Measurements from ENCODE around the gene RIMS4.

RIMS4 gene

DNA sequence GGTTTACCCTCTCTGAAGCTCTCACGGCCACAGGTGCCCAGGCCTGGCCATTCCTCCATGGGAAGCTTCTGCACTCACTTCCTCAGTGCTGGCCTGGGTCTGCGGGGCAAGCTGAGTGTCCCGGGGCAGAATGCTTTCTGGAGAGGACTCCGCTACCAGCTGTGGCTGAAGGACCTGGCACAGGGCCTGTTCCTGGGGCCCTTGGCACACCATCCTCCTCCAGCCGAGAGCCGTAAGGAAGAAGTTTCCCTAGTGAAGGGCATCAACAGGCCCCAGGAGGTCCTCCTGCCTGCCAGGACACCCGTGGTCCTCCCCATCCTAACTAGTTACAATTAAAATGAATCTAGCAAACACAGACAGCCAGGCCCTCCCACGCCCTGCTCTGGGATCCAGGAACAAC lies 78.7 kb downstream of the RIMS4 start:
- TF ChIP-seq EZH2phosphoT487 (IDR thresholded peaks at IDR 0.05; ENCODE audit: low read length) (no peak), EZH2 (optimal IDR thresholded peaks at IDR 0.05; ENCODE audit: low read depth, low read length) (no peak), CTCF (IDR thresholded peaks at IDR 0.05; ENCODE audit: low read length) (no peak)
- H3K9ac ChIP-seq (ENCODE audit: low read length): no peak overlapping the region
- H2AFZ ChIP-seq (ENCODE audit: low read length): no peak overlapping the region
- H3K27me3 ChIP-seq (replicated peaks; ENCODE audit: insufficient read depth, low read length): peaks cover 27% of the 10 kb centered on the region; the same call in 1 of the 2 replicates
- H3K9me2 ChIP-seq (replicated peaks; ENCODE audit: insufficient read depth, low read length): no peaks in the 10 kb centered on the region
- no peaks in the 10 kb centered on the region for H3K79me2 ChIP-seq (ENCODE audit: low read length)
- H3F3A ChIP-seq (ENCODE audit: insufficient read depth, low read length): peaks cover 10% of the 10 kb centered on the region
- no peaks in the 10 kb centered on the region for H3K9me3 ChIP-seq (replicated peaks; ENCODE audit: insufficient read depth, low read length)
- no peak overlapping the region for H3K27ac ChIP-seq (ENCODE audit: low read length)
- DNase-seq: no peak
- H3K4me3 ChIP-seq (ENCODE audit: low read length): no peak overlapping the region
- no peaks in the 10 kb centered on the region for H3K36me3 ChIP-seq (replicated peaks; ENCODE audit: insufficient read depth, low read length)
- peaks cover 9% of the 10 kb centered on the region; the same call in 1 of the 2 replicates for H3K4me1 ChIP-seq (ENCODE audit: low read length)
- no peaks in the 10 kb centered on the region for H4K20me1 ChIP-seq (ENCODE audit: insufficient read depth, low read length)
- no peak overlapping the region for H3K4me2 ChIP-seq (ENCODE audit: low read depth, low read length)

DNA sequence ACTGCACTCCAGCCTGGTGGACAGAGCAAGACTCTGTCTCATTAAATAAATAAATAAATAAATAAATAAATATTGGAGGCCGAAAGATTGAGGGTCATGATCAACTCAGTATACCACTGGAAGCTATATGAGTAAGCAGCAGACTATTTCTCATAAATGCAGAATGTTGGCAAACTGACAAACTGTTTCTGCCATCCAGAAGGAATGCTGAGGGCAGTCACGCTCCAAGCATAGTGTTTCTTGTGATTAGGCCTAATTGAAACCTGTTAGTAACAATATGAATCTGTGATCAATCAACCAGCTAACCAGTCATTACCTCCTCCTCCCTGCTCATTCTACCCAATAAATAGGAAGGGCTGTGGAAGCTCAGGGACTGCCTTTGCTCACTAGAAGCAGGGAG lies 79.9 kb downstream of the RIMS4 start:
- Histone ChIP-seq H3K9me3 (replicated peaks; ENCODE audit: insufficient read depth, low read length) (no peaks in the 10 kb centered on the region), H3K4me3 (ENCODE audit: low read length) (no peak overlapping the region), H3K9ac (ENCODE audit: low read length) (no peak overlapping the region), H3K9me2 (replicated peaks; ENCODE audit: insufficient read depth, low read length) (no peaks in the 10 kb centered on the region), H2AFZ (ENCODE audit: low read length) (no peak overlapping the region), H3K4me1 (ENCODE audit: low read length) (peaks cover 9% of the 10 kb centered on the region; the same call in 1 of the 2 replicates), H3K27ac (ENCODE audit: low read length) (no peak overlapping the region), H3K79me2 (ENCODE audit: low read length) (no peaks in the 10 kb centered on the region), H4K20me1 (ENCODE audit: insufficient read depth, low read length) (no peaks in the 10 kb centered on the region), H3K4me2 (ENCODE audit: low read depth, low read length) (no peak overlapping the region), H3K27me3 (replicated peaks; ENCODE audit: insufficient read depth, low read length) (peaks cover 30% of the 10 kb centered on the region; the same call in 1 of the 2 replicates), H3K36me3 (replicated peaks; ENCODE audit: insufficient read depth, low read length) (no peaks in the 10 kb centered on the region), H3F3A (ENCODE audit: insufficient read depth, low read length) (peaks cover 10% of the 10 kb centered on the region)
- TF ChIP-seq CTCF (IDR thresholded peaks at IDR 0.05; ENCODE audit: low read length) (no peak), EZH2 (optimal IDR thresholded peaks at IDR 0.05; ENCODE audit: low read depth, low read length) (no peak), EZH2phosphoT487 (IDR thresholded peaks at IDR 0.05; ENCODE audit: low read length) (no peak)
- no peak for DNase-seq

DNA sequence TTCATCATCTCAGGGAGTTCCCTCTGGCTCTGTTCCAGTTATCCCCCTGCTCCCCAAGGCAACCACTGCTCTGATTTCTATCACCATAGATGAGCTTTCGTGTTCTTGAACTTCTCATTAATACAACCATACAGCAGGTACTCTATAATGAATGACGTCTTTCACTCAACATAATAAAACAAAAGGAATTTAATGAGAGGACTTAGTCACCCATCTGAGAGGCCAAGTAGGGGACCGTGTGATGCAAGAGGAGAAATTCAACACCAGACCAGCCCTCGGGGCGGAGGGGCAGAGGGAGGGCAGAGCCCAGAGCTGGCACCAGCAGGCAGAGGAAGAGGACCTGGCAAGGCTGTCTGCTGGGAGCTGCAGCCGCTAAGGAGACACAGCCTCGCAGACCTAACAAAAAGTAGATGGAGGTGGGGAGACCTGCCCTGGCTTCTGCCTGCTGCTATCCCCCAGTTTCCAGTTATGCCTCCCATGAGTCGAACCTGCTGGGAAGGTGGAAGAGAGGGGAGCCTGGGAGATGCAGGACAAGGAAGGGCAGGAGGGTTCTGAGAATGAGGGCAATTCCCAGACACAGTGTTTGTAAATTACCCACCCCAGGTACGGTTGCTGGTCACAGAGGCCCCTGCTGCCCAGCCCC lies 81.4 kb downstream of the RIMS4 start:
- Histone ChIP-seq H3K27me3 (replicated peaks; ENCODE audit: insufficient read depth, low read length) (peaks cover 30% of the 10 kb centered on the region; the same call in 1 of the 2 replicates), H2AFZ (ENCODE audit: low read length) (no peak overlapping the region), H3K4me1 (ENCODE audit: low read length) (peaks cover 9% of the 10 kb centered on the region; the same call in 1 of the 2 replicates), H3K4me3 (ENCODE audit: low read length) (no peak overlapping the region), H3K36me3 (replicated peaks; ENCODE audit: insufficient read depth, low read length) (no peaks in the 10 kb centered on the region), H3K9me2 (replicated peaks; ENCODE audit: insufficient read depth, low read length) (no peaks in the 10 kb centered on the region), H3K9me3 (replicated peaks; ENCODE audit: insufficient read depth, low read length) (no peaks in the 10 kb centered on the region), H3F3A (ENCODE audit: insufficient read depth, low read length) (peaks cover 10% of the 10 kb centered on the region), H3K9ac (ENCODE audit: low read length) (no peak overlapping the region), H3K4me2 (ENCODE audit: low read depth, low read length) (no peak overlapping the region), H4K20me1 (ENCODE audit: insufficient read depth, low read length) (no peaks in the 10 kb centered on the region), H3K79me2 (ENCODE audit: low read length) (no peaks in the 10 kb centered on the region), H3K27ac (ENCODE audit: low read length) (no peak overlapping the region)
- DNase-seq: no peak
- TF ChIP-seq EZH2phosphoT487 (IDR thresholded peaks at IDR 0.05; ENCODE audit: low read length): no peak
- no peak for TF ChIP-seq EZH2 (optimal IDR thresholded peaks at IDR 0.05; ENCODE audit: low read depth, low read length)
- no peak for TF ChIP-seq CTCF (IDR thresholded peaks at IDR 0.05; ENCODE audit: low read length)

All from MM.1S (cell line).